ENCODE measurements around the gene NLRX1.
"Not testable (repeated sequence)": the region's sequence is repeated elsewhere in the genome, so short reads cannot be mapped to it uniquely, and the experiment has no call there.

Gene NLRX1

DNA sequence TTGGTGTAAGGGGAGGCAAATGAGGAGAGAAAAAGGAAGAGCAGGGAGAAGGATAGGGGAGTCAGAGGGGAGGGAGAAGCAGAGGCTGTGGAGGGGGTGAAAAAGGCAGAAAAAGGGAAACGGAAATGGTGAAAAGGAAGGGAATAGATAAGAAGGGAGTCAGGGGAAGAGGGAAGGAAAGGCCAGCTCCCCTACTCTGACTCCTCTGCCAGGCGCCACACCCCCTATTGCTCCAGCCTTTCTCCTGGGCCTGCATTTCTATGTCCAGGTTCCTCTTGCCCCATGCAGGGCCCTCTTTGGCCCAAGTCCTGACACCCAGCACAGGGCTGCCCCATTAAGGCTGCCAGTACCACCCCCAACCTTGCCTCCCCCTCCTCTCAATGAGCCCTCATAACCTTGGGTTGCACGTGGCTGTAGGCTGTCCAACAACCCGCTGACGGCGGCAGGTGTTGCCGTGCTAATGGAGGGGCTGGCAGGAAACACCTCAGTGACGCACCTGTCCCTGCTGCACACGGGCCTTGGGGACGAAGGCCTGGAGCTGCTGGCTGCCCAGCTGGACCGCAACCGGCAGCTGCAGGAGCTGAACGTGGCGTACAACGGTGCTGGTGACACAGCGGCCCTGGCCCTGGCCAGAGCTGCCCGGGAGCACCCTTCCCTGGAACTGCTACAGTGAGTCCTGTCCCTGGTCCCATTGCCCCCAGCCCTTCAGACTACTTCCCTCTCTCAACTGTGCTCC lies 13.3 kb downstream of the NLRX1 start:
- in situ Hi-C loops (cut with MboI; ENCODE audit: low sequenced_read_pairs): no loop called here

DNA sequence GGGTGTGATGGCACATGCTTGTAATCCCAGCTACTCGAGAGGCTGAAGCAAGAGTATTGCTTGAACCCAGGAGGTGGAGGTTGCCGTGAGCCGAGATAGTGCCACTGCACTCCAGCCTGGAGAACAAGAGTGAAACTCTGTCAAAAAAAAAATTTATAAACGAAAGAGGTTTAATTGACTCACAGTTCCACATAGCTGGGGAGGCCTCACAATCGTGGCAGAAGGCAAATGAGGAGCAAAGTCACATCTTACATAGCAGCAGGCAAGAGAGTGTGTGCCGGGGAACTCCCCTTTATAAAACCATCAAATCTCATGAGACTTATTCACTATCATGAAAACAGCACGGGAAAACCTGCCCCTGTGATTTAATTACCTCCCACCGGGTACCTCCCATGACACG lies 15.9 kb downstream of the NLRX1 start:
- in situ Hi-C loops (cut with MboI; ENCODE audit: low sequenced_read_pairs): not testable (repeated sequence)

DNA sequence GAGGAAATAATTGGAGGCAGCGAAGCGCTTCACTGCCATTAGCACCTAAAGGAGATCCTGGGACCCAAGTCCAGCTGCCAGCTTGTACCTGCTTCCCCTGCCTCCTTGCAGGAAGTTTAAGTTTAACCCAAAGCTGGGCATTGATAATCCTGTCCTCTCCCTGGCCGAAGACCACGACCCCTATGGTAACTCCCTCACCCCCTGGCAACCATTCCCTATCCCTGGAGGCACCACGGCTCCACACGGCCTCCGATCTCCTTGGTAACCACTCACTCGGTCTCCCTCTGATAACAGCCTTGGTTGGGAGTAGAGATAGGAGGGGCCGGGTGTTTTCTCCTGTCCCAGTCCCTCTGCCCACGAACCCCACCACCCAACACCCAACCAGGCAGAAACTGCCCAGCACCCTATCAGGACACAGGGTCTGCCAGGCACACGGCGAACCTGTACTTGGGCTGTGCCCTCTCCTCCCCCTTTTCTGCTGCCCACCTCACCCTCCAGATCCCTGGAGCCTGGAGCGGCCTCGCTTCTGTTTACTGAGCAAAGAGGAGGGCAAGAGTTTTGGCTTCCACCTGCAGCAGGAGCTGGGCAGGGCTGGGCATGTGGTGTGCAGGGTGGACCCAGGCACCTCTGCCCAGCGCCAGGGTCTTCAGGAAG lies 17.6 kb downstream of the NLRX1 start:
- in situ Hi-C loops (cut with MboI; ENCODE audit: low sequenced_read_pairs): no loop called here

- in situ Hi-C loops (cut with MboI; ENCODE audit: low sequenced_read_pairs): no loop called here
These were observed 18.8 kb downstream of the NLRX1 start for GRCh38 chr11:119187123-119187892.

DNA sequence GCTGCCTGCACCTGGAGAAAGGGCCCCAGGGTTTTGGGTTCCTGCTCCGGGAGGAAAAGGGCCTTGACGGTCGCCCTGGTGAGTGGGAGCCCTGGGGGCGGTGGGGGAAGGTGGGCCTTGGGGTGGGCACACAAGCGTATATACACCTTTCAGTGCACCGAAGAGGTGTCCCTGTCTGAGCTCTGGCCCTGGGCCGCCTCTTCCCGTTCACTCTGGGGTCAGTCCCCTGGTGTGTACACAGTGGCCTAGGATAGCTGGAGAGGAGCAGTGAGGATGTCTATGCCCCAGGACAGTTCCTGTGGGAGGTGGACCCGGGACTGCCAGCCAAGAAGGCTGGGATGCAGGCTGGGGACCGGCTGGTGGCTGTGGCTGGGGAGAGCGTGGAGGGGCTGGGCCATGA lies 19.5 kb downstream of the NLRX1 start:
- in situ Hi-C loops (cut with MboI; ENCODE audit: low sequenced_read_pairs): no loop called here

DNA sequence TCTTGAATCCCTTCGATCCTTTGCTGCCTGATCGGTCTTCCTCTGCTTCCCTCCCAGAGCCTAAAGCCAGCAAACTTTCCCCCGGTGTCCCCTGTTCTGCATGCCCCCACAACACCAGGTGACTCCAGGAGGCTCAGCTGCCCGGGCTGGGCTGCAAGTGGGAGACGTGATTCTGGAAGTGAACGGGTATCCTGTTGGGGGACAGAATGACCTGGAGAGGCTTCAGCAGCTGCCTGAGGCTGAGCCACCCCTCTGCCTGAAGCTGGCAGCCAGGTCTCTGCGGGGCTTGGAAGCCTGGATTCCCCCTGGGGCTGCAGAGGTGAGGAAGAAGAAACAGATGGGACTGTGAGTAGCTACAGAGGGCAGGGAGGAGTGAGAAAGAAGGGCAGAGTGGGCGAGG lies 20.4 kb downstream of the NLRX1 start:
- in situ Hi-C loops (cut with MboI; ENCODE audit: low sequenced_read_pairs): no loop called here

GRCh38 chr11:119189393-119189792 lies 20.9 kb downstream of the NLRX1 start:
- in situ Hi-C loops (cut with MboI; ENCODE audit: low sequenced_read_pairs): no loop called here

DNA sequence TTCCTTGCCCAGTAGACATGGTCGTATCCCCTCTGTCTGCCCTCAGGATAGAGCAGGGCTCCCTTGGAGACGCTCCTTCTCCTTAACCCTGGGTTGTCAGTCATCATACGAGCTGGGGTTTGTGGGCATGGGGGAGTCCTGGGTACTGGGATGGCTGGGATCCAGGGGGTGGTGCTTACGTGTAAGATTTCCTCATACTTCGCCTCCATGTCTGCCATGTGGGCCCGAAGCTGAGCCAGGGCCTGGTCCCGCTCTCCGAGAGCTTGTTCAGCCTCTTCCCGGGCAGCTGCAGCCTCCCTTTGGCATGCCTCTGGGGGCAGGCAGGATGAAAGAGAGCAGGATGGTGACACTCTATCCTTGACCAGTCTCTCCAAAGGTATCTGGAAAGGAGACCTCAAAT lies 22.0 kb downstream of the NLRX1 start:
- in situ Hi-C loops (cut with MboI; ENCODE audit: low sequenced_read_pairs): no loop called here

DNA sequence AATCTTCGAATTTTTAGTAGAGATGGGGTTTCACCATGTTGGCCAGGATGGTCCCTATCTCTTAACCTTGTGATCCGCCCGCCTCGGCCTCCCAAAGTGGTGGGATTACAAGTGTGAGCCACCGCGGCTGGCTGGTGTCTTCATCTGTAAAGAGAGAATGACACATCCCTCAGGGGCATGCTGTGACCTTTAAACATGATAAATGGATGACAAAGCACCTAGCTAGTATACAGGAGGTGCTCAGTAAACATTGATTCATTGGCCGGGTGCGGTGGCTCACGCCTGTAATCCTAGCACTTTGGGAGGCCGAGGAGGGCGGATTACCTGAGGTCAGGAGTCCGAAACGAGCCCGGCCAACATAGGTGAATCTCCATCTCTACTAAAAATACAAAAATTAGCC lies 22.7 kb downstream of the NLRX1 start:
- in situ Hi-C loops (cut with MboI; ENCODE audit: low sequenced_read_pairs): not testable (repeated sequence)

- in situ Hi-C loops (cut with MboI; ENCODE audit: low sequenced_read_pairs): no loop called here
These were observed 23.6 kb downstream of the NLRX1 start for GRCh38 chr11:119192111-119192510.

- in situ Hi-C loops (cut with MboI; ENCODE audit: low sequenced_read_pairs): no loop called here
These were observed 24.5 kb downstream of the NLRX1 start for GRCh38 chr11:119193001-119193400.

DNA sequence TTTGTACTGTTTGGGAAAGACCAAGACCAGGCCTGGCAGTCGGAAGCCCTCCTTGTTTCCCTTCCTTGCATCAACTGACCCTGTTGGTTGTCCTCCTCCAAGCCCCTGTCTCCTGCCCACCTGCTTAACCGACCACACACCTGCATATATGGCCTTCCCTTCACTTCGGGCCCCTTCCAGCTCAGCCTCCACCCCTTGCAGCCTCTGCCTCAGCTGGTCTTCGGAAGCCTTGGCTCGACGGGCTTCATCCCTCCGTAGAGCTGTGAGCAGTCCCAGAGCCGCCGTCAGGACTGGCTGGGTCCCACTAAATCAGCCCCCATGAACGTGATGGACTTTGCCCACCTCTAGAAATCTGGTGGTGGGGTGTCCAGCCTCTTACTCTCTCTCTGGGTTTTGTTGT lies 25.1 kb downstream of the NLRX1 start:
- in situ Hi-C loops (cut with MboI; ENCODE audit: low sequenced_read_pairs): no loop called here

- in situ Hi-C loops (cut with MboI; ENCODE audit: low sequenced_read_pairs): no loop called here
These were observed 26.4 kb downstream of the NLRX1 start for GRCh38 chr11:119194811-119195440.

- in situ Hi-C loops (cut with MboI; ENCODE audit: low sequenced_read_pairs): no loop called here
These were observed 27.2 kb downstream of the NLRX1 start for GRCh38 chr11:119195680-119196079.

DNA sequence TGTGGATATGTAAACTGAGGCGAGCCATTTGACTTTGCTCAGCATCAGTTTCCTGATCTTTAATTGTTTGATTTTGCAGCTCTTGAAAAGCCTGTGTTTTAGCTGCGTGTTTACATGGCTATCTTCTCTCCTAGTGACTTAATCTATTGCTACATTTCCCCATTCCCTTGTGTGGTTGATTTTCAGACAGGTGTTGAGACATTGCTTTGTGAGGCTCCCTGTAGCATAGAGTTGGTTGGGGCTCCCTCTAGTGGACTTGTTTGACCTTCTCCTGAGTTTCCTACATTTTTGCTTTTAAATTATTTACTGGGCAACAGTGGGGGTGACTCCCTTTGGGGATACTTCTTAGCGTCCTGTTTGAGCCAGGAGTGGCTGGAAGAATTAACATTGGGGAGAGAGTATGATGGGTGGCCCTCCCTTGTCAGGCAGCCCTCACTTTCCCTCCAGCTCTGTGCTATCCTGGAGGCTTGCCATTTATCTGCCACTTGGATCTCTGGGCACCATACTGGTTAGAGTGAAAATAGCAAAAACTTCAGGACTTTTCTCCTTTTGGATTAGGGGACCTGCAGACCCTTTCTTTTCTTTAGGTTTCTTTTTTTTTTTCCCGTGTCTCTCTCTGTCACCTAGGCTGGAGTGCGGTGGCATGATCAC lies 28.4 kb downstream of the NLRX1 start:
- in situ Hi-C loops (cut with MboI; ENCODE audit: low sequenced_read_pairs): no loop called here

DNA sequence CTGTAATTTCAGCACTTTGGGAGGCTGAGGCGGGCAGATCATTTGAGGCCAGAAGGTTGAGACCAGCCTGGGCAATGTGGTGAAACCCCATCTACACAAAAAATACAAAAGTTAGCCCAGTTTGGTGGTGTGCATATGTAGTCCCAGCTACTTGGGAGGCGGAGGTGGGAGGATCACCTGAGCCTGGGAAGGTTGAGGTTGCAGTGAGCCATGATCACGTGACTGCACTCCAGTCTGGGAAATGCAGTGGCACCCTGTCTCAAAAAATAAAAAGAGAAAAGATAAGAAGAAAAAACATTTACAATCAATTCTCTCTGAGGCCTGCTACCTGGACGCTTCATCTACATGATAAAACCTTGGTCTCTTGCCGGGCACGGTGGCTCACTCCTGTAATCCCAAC lies 30.4 kb downstream of the NLRX1 start:
- in situ Hi-C loops (cut with MboI; ENCODE audit: low sequenced_read_pairs): no loop called here

DNA sequence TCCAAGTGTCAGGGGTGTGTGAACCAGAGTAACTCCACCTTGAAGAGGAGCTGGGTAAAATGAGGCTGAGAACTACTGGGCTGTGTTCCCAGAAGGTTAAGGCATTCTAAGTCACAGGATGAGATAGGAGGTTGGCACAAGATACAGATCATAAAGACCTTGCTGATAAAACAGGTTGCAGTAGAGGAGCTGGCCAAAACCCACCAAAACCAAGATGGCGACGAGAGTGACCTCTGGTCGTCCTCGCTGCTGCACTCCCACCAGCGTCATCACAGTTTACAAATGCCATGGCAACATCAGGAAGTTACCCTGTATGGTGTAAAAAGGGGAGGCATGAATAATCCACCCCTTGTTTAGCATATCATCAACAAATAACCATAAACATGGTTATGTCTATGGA lies 32.7 kb downstream of the NLRX1 start:
- in situ Hi-C loops (cut with MboI; ENCODE audit: low sequenced_read_pairs): not testable (repeated sequence)

DNA sequence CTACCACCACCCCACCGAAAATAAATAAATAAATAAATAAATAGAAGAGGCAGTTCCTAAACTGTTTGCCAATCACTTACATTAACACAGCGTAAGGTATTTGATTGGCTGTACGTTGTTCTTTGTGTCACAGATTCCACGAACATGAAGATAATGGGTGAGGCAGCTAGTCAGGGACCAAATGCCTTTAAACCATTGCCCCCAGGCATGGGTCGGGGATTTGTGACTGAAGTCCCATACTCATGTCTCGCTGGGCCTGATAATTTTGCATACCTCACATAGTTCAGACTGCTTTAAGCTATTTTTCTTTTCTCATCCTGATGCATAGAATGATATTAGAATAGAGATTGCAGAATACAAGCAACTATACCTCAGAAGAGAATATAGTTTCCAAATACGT lies 34.0 kb downstream of the NLRX1 start:
- in situ Hi-C loops (cut with MboI; ENCODE audit: low sequenced_read_pairs): no loop called here

DNA sequence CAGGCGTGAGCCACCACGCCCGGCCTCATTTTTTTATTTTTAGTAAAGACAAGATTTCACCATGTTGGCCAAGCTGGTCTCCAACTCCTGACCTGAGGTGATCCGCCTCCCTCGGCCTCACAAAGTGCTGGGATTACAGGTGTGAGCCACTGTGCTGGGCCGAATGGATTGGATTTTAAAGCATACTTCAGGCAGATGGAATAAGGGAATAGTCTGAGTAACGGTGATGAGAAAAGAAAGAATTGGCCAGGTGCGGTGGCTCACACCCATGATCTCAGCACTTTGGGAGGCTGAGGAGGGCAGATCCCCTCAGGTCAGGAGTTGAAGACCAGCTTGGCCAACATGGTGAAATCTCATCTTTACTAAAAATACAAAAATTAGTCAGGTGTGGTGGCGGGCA lies 35.5 kb downstream of the NLRX1 start:
- in situ Hi-C loops (cut with MboI; ENCODE audit: low sequenced_read_pairs): no loop called here

DNA sequence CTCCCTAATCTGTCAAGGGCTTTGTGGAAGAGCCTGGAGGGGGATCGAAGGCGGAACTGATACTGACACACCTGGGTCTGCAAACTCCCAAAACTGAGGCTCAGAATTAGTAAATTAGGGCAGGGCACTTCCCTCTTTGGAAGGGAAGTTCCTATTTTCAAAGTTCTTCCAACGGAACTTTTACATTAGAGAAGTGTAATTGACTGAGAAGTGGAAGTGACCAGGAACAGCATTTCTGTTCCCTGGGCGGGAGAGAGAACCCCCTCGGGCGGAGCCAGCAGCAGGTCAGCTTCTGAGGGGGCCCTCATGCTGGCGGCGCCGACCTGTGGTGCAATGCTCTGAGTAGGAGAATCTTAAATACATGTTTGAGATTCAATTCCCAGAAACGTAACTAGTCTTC lies 36.6 kb downstream of the NLRX1 start:
- in situ Hi-C loops (cut with MboI; ENCODE audit: low sequenced_read_pairs): no loop called here

All from HL-60/S4 treated with retinoic acid at 250 ng/mL for 4 days and 3 days (cell line).